IMR-90 (cell line): ENCODE data around the gene MEGF11. TPM values are rescaled to one million over a fixed set of nuclear protein-coding genes. Genes with fewer than 3 reads are reported as not detected.

Experiments
- ATAC-seq: fragments of 200-7000 bp; cut with Tn5 transposase; 2 replicates; pipeline ENCODE4 v1.9.1; 2020; ENCODE audit warnings: low read depth, mild to moderate bottlenecking, moderate library complexity
- BruUV-seq: library from RNA; stranded (reverse); fragments of 400-500 nt; replicated peaks from 2 replicates; lab custom pipeline; 2021; lab: Mats Ljungman, UMichigan
- CTCF ChIA-PET: fragments of 300-600 bp; formaldehyde crosslinking; extraction: SDS; loops from one replicate; lab custom pipeline; 2021; ENCODE audit warnings: antibody characterized with exemption; lab: Yijun Ruan, JAX
- POLR2A ChIA-PET: fragments of 300-600 bp; sonication (Branson Sonifier 250); formaldehyde crosslinking; loops from one replicate; lab custom pipeline; 2022; ENCODE audit warnings: antibody characterized with exemption; ENCODE audit not compliant: unreplicated experiment; lab: Charles Lee
- DNase-seq: peaks from one replicate; pipeline ENCODE4 v3.0.0; 2013
- H2AFZ ChIP-seq: replicated peaks from 2 replicates; pipeline ENCODE3; 2013; ENCODE audit warnings: low read length, mild to moderate bottlenecking; ENCODE audit not compliant: poor library complexity
- H2AK5ac ChIP-seq: 2 replicates; pipeline ENCODE4 v1.6.1; 2013; ENCODE audit warnings: low read depth, low read length, inconsistent platforms
- H2AK9ac ChIP-seq: replicated peaks from 2 replicates; pipeline ENCODE3; 2013; ENCODE audit warnings: mild to moderate bottlenecking, low read depth, low read length, moderate library complexity; ENCODE audit not compliant: poor library complexity
- H2BK120ac ChIP-seq: 2 replicates; pipeline ENCODE4 v1.6.1; 2013; ENCODE audit warnings: low read depth, low read length, inconsistent platforms
- H2BK15ac ChIP-seq: 3 replicates; pipeline ENCODE4 v1.6.1; 2013; ENCODE audit warnings: low read depth, low read length, inconsistent platforms
- H2BK20ac ChIP-seq: 2 replicates; pipeline ENCODE4 v1.6.1; 2013; ENCODE audit warnings: low read depth, mild to moderate bottlenecking, inconsistent platforms, low read length, moderate library complexity
- H2BK5ac ChIP-seq: 2 replicates; pipeline ENCODE4 v1.6.1; 2013; ENCODE audit warnings: mild to moderate bottlenecking, low read depth, low read length, inconsistent platforms; ENCODE audit not compliant: poor library complexity, severe bottlenecking
- H3K14ac ChIP-seq: replicated peaks from 2 replicates; pipeline ENCODE4 v1.6.1; 2013; ENCODE audit warnings: low read depth, low read length, inconsistent platforms
- H3K18ac ChIP-seq: 2 replicates; pipeline ENCODE4 v1.6.1; 2013; ENCODE audit warnings: low read depth, low read length, control low read depth
- H3K23ac ChIP-seq: 2 replicates; pipeline ENCODE4 v1.6.1; 2013; ENCODE audit warnings: low read depth, low read length, inconsistent platforms
- H3K27ac ChIP-seq: 2 replicates; pipeline ENCODE4 v1.5.1; 2013; ENCODE audit warnings: mild to moderate bottlenecking, control low read depth, low read length; ENCODE audit not compliant: insufficient read depth
- H3K27me3 ChIP-seq: 2 replicates; pipeline ENCODE4 v1.6.1; 2013; ENCODE audit warnings: low read length; ENCODE audit not compliant: control insufficient read depth, insufficient read depth
- H3K36me3 ChIP-seq: 2 replicates; pipeline ENCODE4 v1.6.1; 2013; ENCODE audit warnings: low read length, mixed read lengths; ENCODE audit not compliant: control insufficient read depth, insufficient read depth
- H3K4ac ChIP-seq: 2 replicates; pipeline ENCODE4 v1.6.1; 2013; ENCODE audit warnings: low read depth, low read length, inconsistent platforms
- H3K4me1 ChIP-seq: 2 replicates; pipeline ENCODE4 v1.6.1; 2013; ENCODE audit warnings: low read length, mixed read lengths; ENCODE audit not compliant: control insufficient read depth, insufficient read depth
- H3K4me2 ChIP-seq: 2 replicates; pipeline ENCODE4 v1.6.1; 2013; ENCODE audit warnings: low read depth, mild to moderate bottlenecking, control low read depth, low read length, moderate library complexity
- H3K4me3 ChIP-seq: 2 replicates; pipeline ENCODE4 v1.5.1; 2013; ENCODE audit warnings: low read depth, mild to moderate bottlenecking, control low read depth, low read length, moderate library complexity; ENCODE audit not compliant: insufficient read depth
- H3K56ac ChIP-seq: 2 replicates; pipeline ENCODE4 v1.6.1; 2013; ENCODE audit warnings: low read length, inconsistent platforms; ENCODE audit not compliant: insufficient read depth; ENCODE audit errors: extremely low read depth
- H3K79me1 ChIP-seq, 2 experiments: 2 replicates each; pipeline ENCODE4 v1.6.1; 2013; ENCODE audit warnings: low read length in 2 of 2, inconsistent platforms in 1 of 2, low read depth in 1 of 2
- H3K9ac ChIP-seq: 2 replicates; pipeline ENCODE4 v1.6.1; 2013; ENCODE audit warnings: low read depth, low read length, control low read depth
- H3K9me1 ChIP-seq: 2 replicates; pipeline ENCODE4 v1.6.1; 2013; ENCODE audit warnings: low read length, inconsistent platforms; ENCODE audit not compliant: insufficient read depth
- H3K9me3 ChIP-seq: 2 replicates; pipeline ENCODE4 v1.6.1; 2013; ENCODE audit warnings: low read length; ENCODE audit not compliant: control insufficient read depth, insufficient read depth
- H4K20me1 ChIP-seq: 2 replicates; pipeline ENCODE4 v1.6.1; 2013; ENCODE audit warnings: low read length, inconsistent platforms; ENCODE audit not compliant: insufficient read depth
- H4K5ac ChIP-seq: 2 replicates; pipeline ENCODE4 v1.6.1; 2013; ENCODE audit warnings: mild to moderate bottlenecking, low read depth, low read length, control low read depth
- H4K8ac ChIP-seq, 2 experiments: 2 replicates each; pipeline ENCODE4 v1.6.1; 2013; ENCODE audit warnings: low read depth in 2 of 2, low read length in 2 of 2, control low read depth in 1 of 2, inconsistent platforms in 1 of 2
- H4K91ac ChIP-seq: 2 replicates; pipeline ENCODE4 v1.6.1; 2013; ENCODE audit warnings: low read depth, low read length, inconsistent platforms; ENCODE audit not compliant: insufficient read depth
- CEBPB ChIP-seq: IDR thresholded peaks from 2 replicates; pipeline ENCODE4 v1.6.1; 2012; ENCODE audit warnings: low read depth, low read length, improper control_type of control experiment
- CHD1 ChIP-seq: IDR thresholded peaks from 2 replicates; pipeline ENCODE4 v1.6.1; 2012; ENCODE audit warnings: low read depth, low read length, improper control_type of control experiment
- MAFK ChIP-seq: IDR thresholded peaks from 2 replicates; pipeline ENCODE4 v1.6.1; 2012; ENCODE audit warnings: low read depth, low read length, improper control_type of control experiment
- MAZ ChIP-seq: IDR thresholded peaks from 2 replicates; pipeline ENCODE4 v1.6.1; 2012; ENCODE audit warnings: low read depth, mild to moderate bottlenecking, low read length, improper control_type of control experiment, moderate library complexity, borderline replicate concordance
- NFE2L2 ChIP-seq: fragments of 150-350 bp; IDR thresholded peaks from 2 replicates; pipeline ENCODE4 v1.6.1; 2016; ENCODE audit warnings: low read depth, mild to moderate bottlenecking, low read length
- RAD21 ChIP-seq: IDR thresholded peaks from 2 replicates; pipeline ENCODE4 v1.6.1; 2012; ENCODE audit warnings: low read length, improper control_type of control experiment
- RCOR1 ChIP-seq: IDR thresholded peaks from 2 replicates; pipeline ENCODE4 v1.6.1; 2012; ENCODE audit warnings: mild to moderate bottlenecking, low read length, improper control_type of control experiment; ENCODE audit not compliant: insufficient replicate concordance
- SMC3 ChIP-seq: fragments of 150-350 bp; IDR thresholded peaks from 2 replicates; pipeline ENCODE4 v1.6.1; 2016; ENCODE audit warnings: low read depth, mild to moderate bottlenecking, antibody characterized with exemption, low read length, moderate library complexity
- WGBS, 2 experiments: methylation state at CpG; one replicate each; pipeline versions ENCODE4 v1.1.5 to v1.1.7; 2013; ENCODE audit warnings: missing lambda C conversion rate in 2 of 2; ENCODE audit not compliant: insufficient read length in 1 of 2; ENCODE audit errors: extremely low coverage in 2 of 2; 5-methylcytosine and 5-hydroxymethylcytosine counted together
- dilution Hi-C: fragments of 300-500 bp; cut with HindIII; formaldehyde crosslinking; loops from one replicate; pipeline ENCODE4 v1.14.3; 2018; ENCODE audit warnings: low sequenced_read_pairs; ENCODE audit not compliant: unreplicated experiment
- in situ Hi-C: fragments of 300-500 bp; cut with MboI; formaldehyde crosslinking; loops from 3 replicates; pipeline ENCODE4 v1.14.3; 2019; ENCODE audit warnings: low sequenced_read_pairs, inconsistent platforms, mixed read lengths
- intact Hi-C: fragments of 100-400 bp; cut with micrococcal nuclease; formaldehyde crosslinking; loops from 2 replicates; pipeline ENCODE4 v1.10.0; 2022
- polyA plus RNA-seq, 3 experiments: library from polyadenylated mRNA; depleted of rRNA; stranded (reverse); fragments of >200 nt; gene quantifications; 2 replicates each; pipeline ENCODE4 v1.2.3, GENCODE V29; 2012; ENCODE audit warnings: low replicate concordance in 1 of 3
- total RNA-seq: library from RNA; depleted of rRNA; stranded (reverse); fragments of >200 nt; gene quantifications from 2 replicates; pipeline ENCODE4 v1.2.3, GENCODE V29; 2012
- TF ChIP-seq, protein P1 (sequence below): fragments of 150-350 bp; IDR thresholded peaks from 2 replicates; pipeline ENCODE4 v1.6.1; 2017; ENCODE audit warnings: mild to moderate bottlenecking, antibody characterized with exemption, low read length, low read depth
- TF ChIP-seq, protein P2 (sequence below): fragments of 150-350 bp; IDR thresholded peaks from 2 replicates; pipeline ENCODE4 v1.6.1; 2016; ENCODE audit warnings: low read depth, mild to moderate bottlenecking, low read length, moderate library complexity, borderline replicate concordance
- TF ChIP-seq, protein P3 (sequence below): conservative IDR thresholded peaks from 2 replicates; pipeline ENCODE4 v1.5.1; 2012; ENCODE audit warnings: mild to moderate bottlenecking, low read depth, low read length, improper control_type of control experiment

Gene MEGF11
- total and polyA plus RNA-seq, 2 of the 4 experiments (the other 2 are of a cell fraction) = not detected

DNA sequence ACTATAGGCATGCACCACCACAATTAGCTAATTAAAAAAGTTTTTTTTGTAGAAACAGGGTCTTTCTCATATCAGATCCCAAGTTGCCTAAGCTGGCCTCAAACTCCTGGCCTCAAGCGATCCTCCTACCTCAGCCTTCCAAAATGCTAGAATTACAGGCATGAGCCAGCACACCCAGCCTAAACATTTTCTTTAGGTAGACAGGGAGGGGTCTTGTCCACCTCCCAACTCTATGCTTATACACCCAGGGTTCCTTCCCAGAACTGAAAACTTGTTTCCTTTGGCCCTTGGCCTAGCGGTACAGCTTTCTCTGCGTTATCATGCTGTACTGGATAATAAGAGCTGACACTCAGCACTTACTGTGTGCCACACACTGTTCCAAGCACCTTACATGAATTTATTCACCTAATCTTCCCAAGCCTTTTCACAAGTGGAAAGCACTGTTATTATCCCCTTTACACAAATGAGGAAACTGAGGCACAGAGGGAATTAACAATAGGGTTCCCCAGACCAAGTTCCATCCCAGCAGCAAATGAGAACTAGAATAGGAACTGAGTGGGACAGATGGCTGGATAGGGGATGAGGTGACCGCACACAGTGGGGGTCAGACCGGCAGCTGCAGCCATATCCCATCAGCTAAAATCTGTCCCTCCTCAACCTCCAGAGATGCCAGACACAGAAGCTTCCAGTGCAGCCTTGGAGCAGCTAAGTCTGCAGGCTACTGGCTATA is 150.8 kb downstream of the MEGF11 start:
- H2BK15ac ChIP-seq = no peak overlapping the region
- H3K4me1 ChIP-seq = no peaks in the 10 kb centered on the region
- TF ChIP-seq CHD1 (no peak), MAFK (no peak), RCOR1 (no peak), SMC3 (no peak), NFE2L2 (no peak), MAZ (no peak), CEBPB (no peak), RAD21 (no peak)
- TF ChIP-seq, protein P1, sequence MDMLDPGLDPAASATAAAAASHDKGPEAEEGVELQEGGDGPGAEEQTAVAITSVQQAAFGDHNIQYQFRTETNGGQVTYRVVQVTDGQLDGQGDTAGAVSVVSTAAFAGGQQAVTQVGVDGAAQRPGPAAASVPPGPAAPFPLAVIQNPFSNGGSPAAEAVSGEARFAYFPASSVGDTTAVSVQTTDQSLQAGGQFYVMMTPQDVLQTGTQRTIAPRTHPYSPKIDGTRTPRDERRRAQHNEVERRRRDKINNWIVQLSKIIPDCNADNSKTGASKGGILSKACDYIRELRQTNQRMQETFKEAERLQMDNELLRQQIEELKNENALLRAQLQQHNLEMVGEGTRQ = no peak
- TF ChIP-seq, protein P2, sequence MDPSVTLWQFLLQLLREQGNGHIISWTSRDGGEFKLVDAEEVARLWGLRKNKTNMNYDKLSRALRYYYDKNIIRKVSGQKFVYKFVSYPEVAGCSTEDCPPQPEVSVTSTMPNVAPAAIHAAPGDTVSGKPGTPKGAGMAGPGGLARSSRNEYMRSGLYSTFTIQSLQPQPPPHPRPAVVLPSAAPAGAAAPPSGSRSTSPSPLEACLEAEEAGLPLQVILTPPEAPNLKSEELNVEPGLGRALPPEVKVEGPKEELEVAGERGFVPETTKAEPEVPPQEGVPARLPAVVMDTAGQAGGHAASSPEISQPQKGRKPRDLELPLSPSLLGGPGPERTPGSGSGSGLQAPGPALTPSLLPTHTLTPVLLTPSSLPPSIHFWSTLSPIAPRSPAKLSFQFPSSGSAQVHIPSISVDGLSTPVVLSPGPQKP = no peak
- TF ChIP-seq, protein P3, sequence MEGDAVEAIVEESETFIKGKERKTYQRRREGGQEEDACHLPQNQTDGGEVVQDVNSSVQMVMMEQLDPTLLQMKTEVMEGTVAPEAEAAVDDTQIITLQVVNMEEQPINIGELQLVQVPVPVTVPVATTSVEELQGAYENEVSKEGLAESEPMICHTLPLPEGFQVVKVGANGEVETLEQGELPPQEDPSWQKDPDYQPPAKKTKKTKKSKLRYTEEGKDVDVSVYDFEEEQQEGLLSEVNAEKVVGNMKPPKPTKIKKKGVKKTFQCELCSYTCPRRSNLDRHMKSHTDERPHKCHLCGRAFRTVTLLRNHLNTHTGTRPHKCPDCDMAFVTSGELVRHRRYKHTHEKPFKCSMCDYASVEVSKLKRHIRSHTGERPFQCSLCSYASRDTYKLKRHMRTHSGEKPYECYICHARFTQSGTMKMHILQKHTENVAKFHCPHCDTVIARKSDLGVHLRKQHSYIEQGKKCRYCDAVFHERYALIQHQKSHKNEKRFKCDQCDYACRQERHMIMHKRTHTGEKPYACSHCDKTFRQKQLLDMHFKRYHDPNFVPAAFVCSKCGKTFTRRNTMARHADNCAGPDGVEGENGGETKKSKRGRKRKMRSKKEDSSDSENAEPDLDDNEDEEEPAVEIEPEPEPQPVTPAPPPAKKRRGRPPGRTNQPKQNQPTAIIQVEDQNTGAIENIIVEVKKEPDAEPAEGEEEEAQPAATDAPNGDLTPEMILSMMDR = no peak
- no peak overlapping the region for H3K27ac ChIP-seq
- ChIA-PET CTCF (no interaction called here), POLR2A (no interaction called here)
- no peak overlapping the region for H4K5ac ChIP-seq
- no peak overlapping the region for H2BK5ac ChIP-seq
- H3K4me2 ChIP-seq = no peak overlapping the region
- no TSS peak for BruUV-seq
- no peak overlapping the region for H2AFZ ChIP-seq
- no peak overlapping the region for H3K14ac ChIP-seq
- H3K9ac ChIP-seq = no peak overlapping the region
- H2AK9ac ChIP-seq = no peak overlapping the region
- WGBS, 2 experiments = 92% methylated on average over 2 of the region's 5 CpGs; no CpG with 5 or more reads in 1 of the 2 experiments
- no peak overlapping the region for H2BK120ac ChIP-seq
- H3K79me1 ChIP-seq = no peaks in the 10 kb centered on the region
- H2BK20ac ChIP-seq = no peak overlapping the region
- no peaks in the 10 kb centered on the region for H3K36me3 ChIP-seq
- H3K4ac ChIP-seq = no peak overlapping the region
- H3K27me3 ChIP-seq = peaks cover 49% of the 10 kb centered on the region
- H2AK5ac ChIP-seq = no peak overlapping the region
- dilution Hi-C loops (no loop called here), in situ Hi-C loops (no loop called here), intact Hi-C loops (no loop called here)
- no peaks in the 10 kb centered on the region for H4K20me1 ChIP-seq
- H3K23ac ChIP-seq = no peak overlapping the region
- no peak overlapping the region for H3K4me3 ChIP-seq
- no peaks in the 10 kb centered on the region for H3K9me1 ChIP-seq
- H4K8ac ChIP-seq = no peak overlapping the region
- H3K18ac ChIP-seq = no peak overlapping the region
- no peak overlapping the region for H3K56ac ChIP-seq
- H3K9me3 ChIP-seq = no peaks in the 10 kb centered on the region
- H4K91ac ChIP-seq = no peak overlapping the region
- ATAC-seq = no peak
- no peak for DNase-seq
